Keratinocyte (primary cell): ENCODE data around the gene CEP131. TPM values are rescaled to one million over a fixed set of nuclear protein-coding genes. Genes with fewer than 3 reads are reported as not detected.

Experiments used
- DNase-seq: peaks from one replicate; pipeline ENCODE4 v3.0.0-alpha.2; 2011; ENCODE audit warnings: low read depth, missing footprints, low spot score
- FAIRE-seq: peaks from 2 replicates; lab custom pipeline; 2011; peaks lifted over from hg19 to GRCh38; lab: Jason Lieb, UNC
- H2AFZ ChIP-seq: 2 replicates; pipeline ENCODE4 v1.6.0; 2012; ENCODE audit warnings: low read length, control low read depth, inconsistent platforms; ENCODE audit not compliant: control insufficient read depth
- H3K27ac ChIP-seq: 2 replicates; pipeline ENCODE4 v1.5.1; 2011; ENCODE audit warnings: low read length; ENCODE audit not compliant: control insufficient read depth, insufficient read depth
- H3K27me3 ChIP-seq: 3 replicates; pipeline ENCODE4 v1.6.0; 2011; ENCODE audit warnings: low read length; ENCODE audit not compliant: control insufficient read depth, insufficient read depth; ENCODE audit errors: extremely low read depth
- H3K36me3 ChIP-seq, 2 experiments: 2 replicates in 1 of 2; 3 replicates in 1 of 2; pipeline ENCODE4 v1.5.1; 2011; ENCODE audit warnings: low read length in 2 of 2, mild to moderate bottlenecking in 1 of 2; ENCODE audit not compliant: control insufficient read depth in 2 of 2, insufficient read depth in 2 of 2; ENCODE audit errors: extremely low read depth in 1 of 2
- H3K4me1 ChIP-seq: 3 replicates; pipeline ENCODE4 v1.5.1; 2011; ENCODE audit warnings: low read length; ENCODE audit not compliant: control insufficient read depth, insufficient read depth; ENCODE audit errors: extremely low read depth
- H3K4me2 ChIP-seq: 3 replicates; pipeline ENCODE4 v1.6.0; 2011; ENCODE audit warnings: low read depth, low read length; ENCODE audit not compliant: control insufficient read depth, insufficient read depth; ENCODE audit errors: extremely low read depth
- H3K4me3 ChIP-seq, 3 experiments: fragments of 200-600 bp in 1 of 3; sonication (generic) in 1 of 3; 2 replicates in 2 of 3; 3 replicates in 1 of 3; pipeline ENCODE4 v1.5.1; 2011 to 2016; ENCODE audit warnings: low read length in 3 of 3, mild to moderate bottlenecking in 3 of 3, control low read depth in 2 of 3, inconsistent platforms in 1 of 3, low read depth in 1 of 3, mixed read lengths in 1 of 3, mixed run types in 1 of 3, moderate library complexity in 1 of 3; ENCODE audit not compliant: control insufficient read depth in 2 of 3, insufficient read depth in 2 of 3; ENCODE audit errors: extremely low read depth in 1 of 3
- H3K79me2 ChIP-seq: 2 replicates; pipeline ENCODE4 v1.6.0; 2012; ENCODE audit warnings: low read length; ENCODE audit not compliant: control insufficient read depth, insufficient read depth
- H3K9ac ChIP-seq: 3 replicates; pipeline ENCODE4 v1.6.0; 2011; ENCODE audit warnings: low read length; ENCODE audit not compliant: control insufficient read depth, insufficient read depth; ENCODE audit errors: extremely low read depth
- H3K9me1 ChIP-seq: 3 replicates; pipeline ENCODE4 v1.6.0; 2011; ENCODE audit warnings: low read length; ENCODE audit not compliant: control insufficient read depth, insufficient read depth; ENCODE audit errors: extremely low read depth
- H3K9me3 ChIP-seq: 2 replicates; pipeline ENCODE4 v1.5.1; 2012; ENCODE audit warnings: low read depth, low read length; ENCODE audit not compliant: control insufficient read depth
- H4K20me1 ChIP-seq: 3 replicates; pipeline ENCODE4 v1.6.0; 2011; ENCODE audit warnings: low read length; ENCODE audit not compliant: control insufficient read depth, insufficient read depth; ENCODE audit errors: extremely low read depth
- CTCF ChIP-seq, 3 experiments: IDR thresholded peaks in 1 of 3; conservative IDR thresholded peaks in 1 of 3; optimal IDR thresholded peaks in 1 of 3; 2 replicates in 2 of 3; 3 replicates in 1 of 3; pipeline versions ENCODE3 to v1.5.1; 2011; ENCODE audit warnings: low read length in 3 of 3, mild to moderate bottlenecking in 3 of 3, moderate library complexity in 2 of 3, control low read depth in 1 of 3, inconsistent platforms in 1 of 3; ENCODE audit not compliant: insufficient read depth in 2 of 3; ENCODE audit errors: extremely low read depth in 1 of 3
- EZH2 ChIP-seq: IDR thresholded peaks from one replicate; pipeline ENCODE4 v1.6.1; 2012; ENCODE audit warnings: inconsistent platforms, mild to moderate bottlenecking, low read length, moderate library complexity
- dilution Hi-C: fragments of 300-500 bp; cut with MboI; formaldehyde crosslinking; loops from one replicate; pipeline ENCODE4 v1.7.0; 2020; ENCODE audit warnings: low sequenced_read_pairs; ENCODE audit not compliant: extremely low pct_ligation_motif_present
- polyA plus RNA-seq, 5 experiments: library from polyadenylated mRNA; depleted of rRNA in 3 of 5; stranded (reverse) in 3 of 5; stranded (forward) in 1 of 5; unstranded in 1 of 5; fragments of >200 nt; gene quantifications; 1 replicate in 1 of 5; 2 replicates in 3 of 5; 3 replicates in 1 of 5; pipeline versions ENCODE4 v1.2.1 to v1.2.3, GENCODE V29; 2011 to 2012; ENCODE audit warnings: missing spikeins in 2 of 5, low read depth in 1 of 5, low replicate concordance in 1 of 5

The CEP131 gene
- polyA plus RNA-seq, 1 donor (not counting 4 experiments of a cell fraction or from before 2014, with no cell fraction given) = 2.6 TPM

DNA sequence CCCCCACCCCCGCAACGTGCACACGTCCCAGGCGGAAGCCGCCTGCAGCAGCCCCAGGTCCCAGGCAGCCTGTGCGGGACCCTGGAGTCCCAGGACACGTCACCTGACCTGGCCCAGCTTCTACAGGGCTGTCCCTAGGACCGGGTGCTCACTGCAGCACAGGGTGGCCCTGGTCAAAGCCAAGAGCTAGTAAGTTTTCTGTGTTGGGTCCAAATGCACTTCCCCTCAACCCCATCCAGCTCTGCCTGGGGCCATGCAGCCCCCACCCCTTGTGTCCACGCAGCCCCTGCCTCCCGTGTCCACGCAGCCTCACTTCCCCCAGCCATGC, 79.6 kb downstream of the CEP131 start:
- DNase-seq (no peak), FAIRE-seq (no peak)
- H4K20me1 ChIP-seq = no peaks in the 10 kb centered on the region
- no peak overlapping the region for H3K9ac ChIP-seq
- no peaks in the 10 kb centered on the region for H3K9me1 ChIP-seq
- H2AFZ ChIP-seq = no peak overlapping the region
- peaks cover 3% of the 10 kb centered on the region for H3K27me3 ChIP-seq
- no peak overlapping the region for H3K27ac ChIP-seq
- H3K79me2 ChIP-seq = no peaks in the 10 kb centered on the region
- H3K4me1 ChIP-seq = no peaks in the 10 kb centered on the region
- H3K9me3 ChIP-seq = peaks cover 3% of the 10 kb centered on the region
- H3K36me3 ChIP-seq = no peaks in the 10 kb centered on the region
- TF ChIP-seq CTCF (optimal IDR thresholded peaks at IDR 0.05 in 1 of 3, IDR thresholded peaks at IDR 0.05 in 1 of 3, conservative IDR thresholded peaks at IDR 0.05 in 1 of 3; ENCODE audit: extremely low read depth in 1 of 3, insufficient read depth in 2 of 3, low read length in 3 of 3) (no peak), EZH2 (no peak)
- H3K4me3 ChIP-seq = no peak overlapping the region
- H3K4me2 ChIP-seq = no peak overlapping the region
- dilution Hi-C loops = no loop called here

GRCh38 chr17:81142301-81143199, 80.2 kb downstream of the CEP131 start:
- H3K79me2 ChIP-seq = no peaks in the 10 kb centered on the region
- no peaks in the 10 kb centered on the region for H4K20me1 ChIP-seq
- no peak overlapping the region for H3K27ac ChIP-seq
- TF ChIP-seq EZH2 (no peak), CTCF (optimal IDR thresholded peaks at IDR 0.05 in 1 of 3, IDR thresholded peaks at IDR 0.05 in 1 of 3, conservative IDR thresholded peaks at IDR 0.05 in 1 of 3; ENCODE audit: extremely low read depth in 1 of 3, insufficient read depth in 2 of 3, low read length in 3 of 3) (peak; percentile 60 to 93 (median 60))
- no peaks in the 10 kb centered on the region for H3K4me1 ChIP-seq
- DNase-seq (peak; percentile 33), FAIRE-seq (peak; percentile 36)
- H3K36me3 ChIP-seq = no peaks in the 10 kb centered on the region
- no peaks in the 10 kb centered on the region for H3K9me1 ChIP-seq
- dilution Hi-C loops = no loop called here
- no peak overlapping the region for H3K4me2 ChIP-seq
- no peak overlapping the region for H3K4me3 ChIP-seq
- H3K9me3 ChIP-seq = peaks cover 7% of the 10 kb centered on the region
- H2AFZ ChIP-seq = peak overlapping the region; percentile 37
- H3K9ac ChIP-seq = no peak overlapping the region
- H3K27me3 ChIP-seq = peaks cover 3% of the 10 kb centered on the region
